Measurements from ENCODE around the gene SERGEF.

GRCh38 chr11:17811352-17811751 lies 201.5 kb downstream of the SERGEF start:
- no peak for TF ChIP-seq POLR2A (IDR thresholded peaks at IDR 0.05)
- no peak for TF ChIP-seq CTCF (IDR thresholded peaks at IDR 0.05 in 4 of 5, conservative IDR thresholded peaks at IDR 0.05 in 1 of 5)
